GM12892 (cell line): ENCODE data around the gene ASB5.
"Not testable (repeated sequence)": the region's sequence is repeated elsewhere in the genome, so short reads cannot be mapped to it uniquely, and the experiment has no call there.

Source experiments
- DNase-seq: peaks from one replicate; pipeline ENCODE4 v3.0.0; 2011; ENCODE audit not compliant: insufficient read length
- FAIRE-seq: peaks from 2 replicates; lab custom pipeline; 2011; peaks lifted over from hg19 to GRCh38; lab: Jason Lieb, UNC
- POLR2A ChIP-seq: IDR thresholded peaks from 2 replicates; pipeline ENCODE4 v1.6.1; 2011; ENCODE audit warnings: low read depth, low read length, control low read depth
- POLR2AphosphoS5 ChIP-seq: IDR thresholded peaks from 2 replicates; pipeline ENCODE4 v1.6.1; 2011; ENCODE audit warnings: low read depth, low read length, control low read depth
- TAF1 ChIP-seq: IDR thresholded peaks from 2 replicates; pipeline ENCODE4 v1.6.1; 2011; ENCODE audit warnings: low read depth, mild to moderate bottlenecking, control low read depth, low read length, borderline replicate concordance

ASB5 gene

DNA sequence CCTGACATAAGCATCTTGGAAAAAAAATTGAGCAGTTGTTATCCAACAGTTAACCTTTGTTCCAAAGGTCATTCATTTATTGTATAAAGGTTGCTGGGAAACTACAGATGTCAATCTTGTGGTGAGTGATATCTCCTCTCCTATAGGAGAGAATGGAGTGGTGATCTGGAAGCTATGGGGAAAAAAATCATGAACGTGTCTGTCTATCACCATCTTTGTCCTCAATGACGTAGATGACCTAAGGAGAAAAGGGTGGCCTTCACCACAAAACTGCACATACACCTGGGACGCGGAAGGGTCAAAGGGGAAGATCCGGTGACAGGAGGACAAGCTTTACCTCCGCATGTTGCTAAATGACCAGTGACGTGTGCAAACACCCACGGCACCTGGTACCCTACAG lies 27.3 kb downstream of the ASB5 start:
- TF ChIP-seq POLR2A: no peak
- TF ChIP-seq TAF1: no peak
- TF ChIP-seq POLR2AphosphoS5: no peak
- DNase-seq (no peak), FAIRE-seq (no peak)

DNA sequence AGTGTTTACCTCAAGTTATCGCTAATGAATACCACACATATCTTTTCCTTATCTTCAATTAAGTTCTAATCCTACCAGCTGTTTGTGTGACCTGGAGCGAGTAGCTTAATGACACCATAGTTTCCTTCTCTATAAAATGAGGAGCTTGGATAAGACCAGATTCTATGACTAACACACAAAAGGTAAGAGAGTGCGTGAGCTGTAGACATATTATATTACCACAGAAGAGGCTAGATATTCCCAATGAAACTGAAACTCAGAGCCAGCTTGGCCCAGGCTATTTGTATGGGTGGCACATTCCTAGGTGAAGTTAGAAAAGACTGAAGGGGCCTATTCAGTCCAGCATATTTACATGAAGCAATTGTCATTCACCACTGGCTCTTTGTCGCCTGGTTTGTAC lies 30.2 kb downstream of the ASB5 start:
- FAIRE-seq (no peak), DNase-seq (no peak)
- TF ChIP-seq TAF1: no peak
- no peak for TF ChIP-seq POLR2A
- TF ChIP-seq POLR2AphosphoS5: no peak

DNA sequence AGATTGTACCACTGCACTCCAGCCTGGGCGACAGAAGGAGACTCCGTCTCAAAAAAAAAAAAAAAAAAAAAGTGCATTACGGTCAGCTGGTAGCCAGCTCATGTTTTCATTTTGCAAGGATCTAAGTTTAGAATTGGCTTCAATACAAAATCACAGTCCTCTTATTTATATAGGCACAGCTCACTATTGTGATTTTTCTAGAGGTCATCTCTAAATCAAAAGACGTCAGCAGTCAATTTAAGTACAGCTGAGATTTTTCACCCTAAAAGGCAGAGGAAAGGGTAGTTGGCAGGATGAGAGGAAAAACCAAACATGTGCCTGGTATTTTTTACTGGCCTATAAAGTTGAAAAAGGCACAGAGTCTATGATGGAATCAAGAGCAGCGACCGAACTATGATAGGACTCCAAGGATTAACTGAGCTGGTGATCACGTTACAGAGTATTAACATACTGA lies 30.8 kb downstream of the ASB5 start:
- DNase-seq: no peak
- TF ChIP-seq TAF1 (no peak), POLR2A (no peak), POLR2AphosphoS5 (no peak)
- FAIRE-seq: no peak

DNA sequence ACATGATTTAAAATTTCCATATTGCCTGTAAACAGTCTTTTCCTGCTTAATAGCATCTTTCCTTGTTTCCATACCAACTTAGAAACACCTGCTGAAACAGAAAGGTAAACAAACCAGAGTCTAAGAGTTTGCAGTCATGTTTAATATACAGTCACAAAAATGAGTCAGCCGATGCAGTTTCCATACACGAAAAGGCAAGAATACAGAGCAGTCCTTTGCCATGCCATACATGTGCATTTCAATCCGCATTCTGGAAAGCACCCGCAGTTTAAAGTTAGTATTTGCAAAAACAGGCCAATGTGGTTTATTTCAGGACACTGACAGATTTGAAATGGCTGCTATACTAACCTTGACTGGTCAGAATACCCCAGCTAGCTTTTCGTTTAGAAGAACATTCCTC lies 32.1 kb downstream of the ASB5 start:
- DNase-seq: no peak
- TF ChIP-seq POLR2A: no peak
- TF ChIP-seq TAF1: no peak
- TF ChIP-seq POLR2AphosphoS5: no peak
- FAIRE-seq: no peak

DNA sequence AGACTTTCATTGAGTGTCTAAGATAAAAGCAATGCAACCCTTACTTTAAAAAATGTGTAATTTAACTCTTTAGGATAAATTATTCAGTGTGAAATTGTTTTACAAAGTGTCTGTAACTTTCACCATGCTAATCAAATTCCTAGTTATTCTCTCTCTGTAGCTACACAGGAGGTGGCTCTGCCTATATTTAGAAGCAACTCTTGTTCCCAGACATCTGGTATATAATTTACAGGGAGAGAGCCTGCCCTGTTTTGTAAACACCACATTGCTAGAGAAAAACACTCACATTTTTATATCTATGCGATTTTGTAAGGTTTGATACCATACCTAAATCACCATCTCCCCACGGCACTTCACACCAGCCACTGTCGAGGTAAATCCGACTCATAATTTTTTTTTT lies 38.2 kb downstream of the ASB5 start:
- no peak for FAIRE-seq
- TF ChIP-seq POLR2A (no peak), TAF1 (no peak), POLR2AphosphoS5 (no peak)
- DNase-seq: no peak

DNA sequence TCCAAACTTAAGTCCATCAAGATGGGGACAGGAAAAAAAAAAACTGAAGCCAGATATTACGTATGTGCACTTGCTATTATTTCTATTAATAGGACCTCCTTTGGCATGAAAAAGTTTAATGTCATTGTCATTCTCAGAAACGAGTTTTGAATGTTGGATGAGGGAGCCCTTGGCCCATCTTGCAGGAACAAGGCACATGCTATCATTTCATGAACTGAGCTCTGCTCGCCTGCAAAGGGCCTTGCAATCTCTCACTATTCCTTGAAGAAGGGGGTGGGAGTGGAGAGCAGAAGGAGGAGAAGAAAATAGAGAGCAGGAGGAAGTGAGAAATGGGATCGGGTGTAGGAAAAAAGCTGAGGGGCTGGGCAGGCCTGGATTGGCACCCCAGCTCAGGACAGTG lies 39.4 kb downstream of the ASB5 start:
- TF ChIP-seq POLR2A (no peak), POLR2AphosphoS5 (no peak), TAF1 (no peak)
- DNase-seq (no peak), FAIRE-seq (no peak)

DNA sequence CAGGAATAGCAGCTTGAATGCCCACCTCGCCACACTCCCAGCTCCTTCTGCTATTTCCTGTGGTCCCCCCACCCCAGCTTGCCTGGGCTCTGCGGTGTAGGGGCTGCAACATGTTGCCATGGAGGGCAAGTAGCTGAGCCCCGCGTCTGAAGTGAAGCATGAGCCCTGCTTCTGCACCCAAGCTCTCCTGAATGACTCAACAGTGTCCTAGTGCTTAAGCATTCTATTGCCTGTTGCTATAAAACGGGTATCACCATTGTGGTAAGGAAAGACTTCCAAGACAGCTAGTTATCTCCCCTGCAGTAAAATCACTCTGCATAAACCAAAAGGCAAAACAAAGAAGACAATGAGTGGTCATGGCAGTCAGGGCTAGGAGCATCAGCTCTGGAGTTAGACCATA lies 42.3 kb downstream of the ASB5 start:
- FAIRE-seq (no peak), DNase-seq (no peak)
- no peak for TF ChIP-seq POLR2A
- TF ChIP-seq POLR2AphosphoS5: no peak
- TF ChIP-seq TAF1: no peak

DNA sequence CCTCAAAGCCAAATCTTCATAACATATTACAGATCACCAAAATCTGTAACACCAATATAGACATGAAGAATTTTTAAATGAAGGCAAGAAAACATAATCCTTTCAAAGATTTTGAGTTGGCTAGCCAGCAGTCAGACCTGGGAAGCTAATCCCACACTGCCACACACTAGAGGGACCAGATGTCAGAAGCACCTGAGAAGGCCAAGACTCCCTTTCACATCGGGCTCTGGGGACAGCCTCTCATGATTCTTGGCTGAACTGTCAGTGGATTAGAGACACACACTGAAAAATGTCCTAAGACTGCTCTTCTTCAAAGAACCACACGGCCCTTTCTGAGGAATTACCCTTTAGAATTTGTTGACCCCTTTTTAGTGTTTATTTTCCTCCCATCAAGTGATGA lies 45.5 kb downstream of the ASB5 start:
- no peak for DNase-seq
- TF ChIP-seq POLR2A: no peak
- TF ChIP-seq POLR2AphosphoS5: no peak
- TF ChIP-seq TAF1: no peak
- no peak for FAIRE-seq

DNA sequence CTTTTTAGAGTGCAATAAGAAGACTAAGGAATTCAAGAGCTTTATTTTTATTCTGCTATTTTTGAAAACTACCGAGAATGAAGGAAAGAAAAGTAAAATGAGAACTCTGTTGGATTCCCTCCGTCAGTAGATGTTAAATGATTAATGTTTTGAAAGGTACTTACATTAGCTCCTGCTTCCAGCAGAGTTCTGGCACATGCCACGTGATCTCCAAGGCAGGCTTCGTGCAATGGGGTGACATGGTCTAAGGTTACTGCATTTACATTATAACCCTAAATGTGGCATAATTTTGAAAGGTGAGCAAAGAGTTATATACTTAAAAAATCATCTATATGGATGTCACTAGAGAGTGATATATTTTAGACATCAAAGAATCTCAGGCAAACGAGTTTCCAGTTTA lies 46.9 kb downstream of the ASB5 start:
- TF ChIP-seq TAF1 (no peak), POLR2AphosphoS5 (no peak), POLR2A (no peak)
- no peak for DNase-seq
- FAIRE-seq: no peak

DNA sequence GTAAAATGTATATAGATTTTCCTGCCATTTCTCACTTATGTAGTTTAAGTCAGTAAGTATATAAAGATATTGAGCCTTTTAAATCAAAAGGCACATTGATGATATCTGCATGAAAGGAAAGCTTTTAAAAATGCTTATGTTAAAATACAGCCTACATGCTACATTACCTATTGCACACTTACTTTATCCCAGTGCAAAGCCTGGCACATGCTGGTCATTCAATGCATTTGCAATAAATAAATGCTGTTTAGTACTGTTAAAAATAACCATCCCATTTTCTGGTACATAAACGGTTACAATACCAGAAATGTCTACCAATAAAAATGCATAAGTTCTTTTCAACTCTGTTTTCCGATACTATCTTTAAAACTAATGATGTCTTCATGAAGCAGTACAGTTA lies 51.5 kb downstream of the ASB5 start:
- no peak for DNase-seq
- TF ChIP-seq TAF1 (no peak), POLR2AphosphoS5 (no peak), POLR2A (no peak)
- no peak for FAIRE-seq

DNA sequence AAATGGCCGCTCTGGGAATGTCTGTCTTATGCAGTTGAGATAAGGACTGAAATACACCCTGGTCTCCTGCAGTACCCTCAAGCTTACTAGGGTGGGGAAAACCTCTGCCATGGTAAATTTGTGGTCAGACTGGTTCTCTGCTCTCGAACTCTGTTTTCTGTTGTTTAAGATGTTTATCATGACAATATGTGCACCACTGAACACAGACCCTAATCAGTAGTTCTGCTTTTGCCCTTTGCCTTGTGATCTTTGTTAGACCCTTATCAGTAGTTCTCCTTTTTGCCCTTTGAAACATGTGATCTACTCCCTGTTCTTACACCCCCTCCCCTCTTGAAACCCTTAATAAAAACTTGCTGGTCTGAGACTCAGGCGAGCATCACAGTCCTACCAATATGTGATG lies 56.7 kb downstream of the ASB5 start:
- DNase-seq, FAIRE-seq: not testable (repeated sequence)

DNA sequence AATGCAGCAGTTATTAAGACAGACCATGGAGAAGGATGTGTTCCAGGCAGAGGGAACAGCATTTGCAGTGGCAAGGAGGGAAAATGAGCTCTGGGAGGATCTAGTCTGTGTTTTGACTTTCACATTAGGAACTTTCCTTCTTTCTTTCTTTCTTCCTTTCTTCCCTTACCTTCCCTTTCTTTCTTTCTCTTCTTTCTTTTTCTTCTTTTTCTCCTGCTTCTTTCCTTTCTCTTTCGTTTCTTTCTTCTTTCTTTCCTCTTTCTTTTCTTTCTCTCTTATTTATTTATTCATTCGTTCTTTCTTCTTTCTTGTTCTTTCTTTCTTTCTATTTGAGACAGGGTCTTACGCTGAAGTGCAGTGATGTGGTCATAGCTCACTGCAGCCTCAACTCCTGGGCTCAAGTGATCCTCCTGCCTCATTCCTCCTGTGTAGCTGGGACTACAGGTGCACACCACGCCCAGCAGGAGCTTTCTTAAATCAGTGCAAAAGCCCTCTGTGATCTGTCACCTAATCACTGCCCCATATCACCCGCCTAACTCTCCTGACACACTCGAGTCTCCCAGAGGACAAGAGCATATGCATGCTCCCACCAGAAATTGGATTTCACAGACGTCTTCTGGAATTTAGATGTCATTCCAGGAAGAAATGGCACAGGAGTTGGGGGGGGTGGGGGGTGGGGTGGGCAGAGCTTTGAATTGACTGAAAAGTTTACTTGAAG lies 58.3 kb downstream of the ASB5 start:
- FAIRE-seq (no peak), DNase-seq (no peak)
- TF ChIP-seq TAF1: no peak
- no peak for TF ChIP-seq POLR2AphosphoS5
- no peak for TF ChIP-seq POLR2A

DNA sequence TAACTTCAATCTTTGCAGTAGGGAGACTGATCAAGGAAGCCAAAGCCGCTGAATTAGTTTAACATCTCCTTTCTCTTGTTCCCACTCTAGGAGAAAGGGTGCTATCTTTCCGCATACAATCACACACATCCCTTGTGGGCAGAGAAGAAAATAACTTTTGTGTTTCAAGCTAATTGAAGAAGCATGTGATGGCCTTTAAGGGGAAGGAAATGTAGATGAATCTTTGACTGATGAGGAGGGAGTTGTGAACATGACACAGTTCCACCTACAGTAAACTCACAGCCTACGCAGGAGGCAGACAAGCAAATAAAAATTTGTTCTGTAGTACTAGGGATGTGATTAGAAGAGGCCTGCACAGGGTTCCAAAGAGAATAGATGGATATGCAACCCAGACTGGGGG lies 58.9 kb downstream of the ASB5 start:
- FAIRE-seq (no peak), DNase-seq (no peak)

More for the DNA sequence above, 58.9 kb downstream of the ASB5 start:
- TF ChIP-seq POLR2A: no peak
- no peak for TF ChIP-seq POLR2AphosphoS5
- no peak for TF ChIP-seq TAF1
